ENCODE data around the gene SLC17A8. TPM values are rescaled to one million over a fixed set of nuclear protein-coding genes. Genes with fewer than 3 reads are reported as not detected.
"Not testable (repeated sequence)": the region's sequence is repeated elsewhere in the genome, so short reads cannot be mapped to it uniquely, and the experiment has no call there.

SLC17A8 gene
- polyA plus RNA-seq, 1 of the 3 experiments (the other 2 are of a cell fraction): not detected

DNA sequence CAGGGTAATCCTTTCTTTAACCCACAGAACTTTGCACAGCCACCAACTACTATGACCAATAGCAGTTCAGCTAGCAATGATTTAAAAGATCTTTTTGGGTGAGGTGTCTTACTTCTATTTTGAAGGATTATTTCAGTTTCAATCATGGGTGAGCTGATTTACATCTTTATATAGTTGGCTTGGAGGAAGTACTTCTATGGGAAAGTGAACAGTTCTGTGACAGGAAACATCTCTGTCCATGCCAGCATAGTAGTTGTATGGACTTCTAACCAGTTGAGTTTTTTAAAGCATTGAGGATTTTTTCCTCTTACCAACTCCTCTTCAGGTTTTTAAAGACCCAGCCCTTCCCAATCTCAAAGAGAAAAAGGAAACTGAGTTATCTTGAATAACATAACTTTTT, 17.8 kb upstream of the SLC17A8 start:
- Histone ChIP-seq H3K27ac (ENCODE audit: low read depth in 2 of 2, low read length in 1 of 2) (no peak overlapping the region), H4K20me1 (ENCODE audit: insufficient read depth) (no peaks in the 10 kb centered on the region), H3K79me2 (ENCODE audit: insufficient read depth) (no peaks in the 10 kb centered on the region), H3K36me3 (replicated peaks in 1 of 2; ENCODE audit: control insufficient read depth in 1 of 2, insufficient read depth in 2 of 2, low read length in 1 of 2) (peaks cover 63 to 68% of the 10 kb centered on the region in 2 experiments), H3K4me1 (ENCODE audit: control insufficient read depth in 1 of 2, insufficient read depth in 2 of 2, low read depth in 1 of 2, low read length in 1 of 2) (no peaks in the 10 kb centered on the region), H2AFZ (ENCODE audit: low read depth) (no peak overlapping the region), H3K27me3 (ENCODE audit: insufficient read depth) (no peaks in the 10 kb centered on the region), H3F3A (replicated peaks; ENCODE audit: insufficient read depth) (peaks cover 6% of the 10 kb centered on the region), H3K4me3 (ENCODE audit: low read depth in 2 of 2, low read length in 1 of 2) (no peak overlapping the region), H3K9me2 (no peaks in the 10 kb centered on the region), H3K4me2 (no peak overlapping the region), H3K9ac (no peak overlapping the region), H3K9me3 (no peaks in the 10 kb centered on the region)
- ChIA-PET POLR2A (no interaction called here), CTCF (no interaction called here)
- TF ChIP-seq RCOR1 (IDR thresholded peaks at IDR 0.05; ENCODE audit: low read length) (no peak), JUND (IDR thresholded peaks at IDR 0.05) (no peak), FOXM1 (IDR thresholded peaks at IDR 0.05; ENCODE audit: low read depth) (no peak), MEF2A (IDR thresholded peaks at IDR 0.05; ENCODE audit: borderline replicate concordance, low read depth) (no peak), CHD2 (IDR thresholded peaks at IDR 0.05; ENCODE audit: low read length, partially characterized antibody) (no peak), EP300 (IDR thresholded peaks at IDR 0.05; ENCODE audit: borderline replicate concordance in 1 of 2, low read depth in 1 of 2, low read length in 1 of 2) (no peak), GATA2 (CRISPR knock-in tag; IDR thresholded peaks at IDR 0.05) (no peak), FOXJ3 (CRISPR knock-in tag; IDR thresholded peaks at IDR 0.05) (no peak), YY1 (IDR thresholded peaks at IDR 0.05; ENCODE audit: low read depth) (no peak), CTCF (IDR thresholded peaks at IDR 0.05) (no peak), EZH2phosphoT487 (IDR thresholded peaks at IDR 0.05; ENCODE audit: borderline replicate concordance, low read depth) (no peak), TAF1 (IDR thresholded peaks at IDR 0.05; ENCODE audit: borderline replicate concordance, low read depth, low read length) (no peak), SIN3A (IDR thresholded peaks at IDR 0.05; ENCODE audit: borderline replicate concordance, low read depth, low read length) (no peak), SMC3 (IDR thresholded peaks at IDR 0.05; ENCODE audit: low read depth, low read length) (no peak), ELF1 (IDR thresholded peaks at IDR 0.05) (no peak)
- TF ChIP-seq, protein P1, sequence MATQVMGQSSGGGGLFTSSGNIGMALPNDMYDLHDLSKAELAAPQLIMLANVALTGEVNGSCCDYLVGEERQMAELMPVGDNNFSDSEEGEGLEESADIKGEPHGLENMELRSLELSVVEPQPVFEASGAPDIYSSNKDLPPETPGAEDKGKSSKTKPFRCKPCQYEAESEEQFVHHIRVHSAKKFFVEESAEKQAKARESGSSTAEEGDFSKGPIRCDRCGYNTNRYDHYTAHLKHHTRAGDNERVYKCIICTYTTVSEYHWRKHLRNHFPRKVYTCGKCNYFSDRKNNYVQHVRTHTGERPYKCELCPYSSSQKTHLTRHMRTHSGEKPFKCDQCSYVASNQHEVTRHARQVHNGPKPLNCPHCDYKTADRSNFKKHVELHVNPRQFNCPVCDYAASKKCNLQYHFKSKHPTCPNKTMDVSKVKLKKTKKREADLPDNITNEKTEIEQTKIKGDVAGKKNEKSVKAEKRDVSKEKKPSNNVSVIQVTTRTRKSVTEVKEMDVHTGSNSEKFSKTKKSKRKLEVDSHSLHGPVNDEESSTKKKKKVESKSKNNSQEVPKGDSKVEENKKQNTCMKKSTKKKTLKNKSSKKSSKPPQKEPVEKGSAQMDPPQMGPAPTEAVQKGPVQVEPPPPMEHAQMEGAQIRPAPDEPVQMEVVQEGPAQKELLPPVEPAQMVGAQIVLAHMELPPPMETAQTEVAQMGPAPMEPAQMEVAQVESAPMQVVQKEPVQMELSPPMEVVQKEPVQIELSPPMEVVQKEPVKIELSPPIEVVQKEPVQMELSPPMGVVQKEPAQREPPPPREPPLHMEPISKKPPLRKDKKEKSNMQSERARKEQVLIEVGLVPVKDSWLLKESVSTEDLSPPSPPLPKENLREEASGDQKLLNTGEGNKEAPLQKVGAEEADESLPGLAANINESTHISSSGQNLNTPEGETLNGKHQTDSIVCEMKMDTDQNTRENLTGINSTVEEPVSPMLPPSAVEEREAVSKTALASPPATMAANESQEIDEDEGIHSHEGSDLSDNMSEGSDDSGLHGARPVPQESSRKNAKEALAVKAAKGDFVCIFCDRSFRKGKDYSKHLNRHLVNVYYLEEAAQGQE (IDR thresholded peaks at IDR 0.05; ENCODE audit: low read depth, low read length): no peak
- no peak for DNase-seq

GRCh38 chr12:100342897-100343296, 14.0 kb upstream of the SLC17A8 start:
- H3K9ac ChIP-seq; H3K27me3 ChIP-seq (ENCODE audit: insufficient read depth); H3K4me2 ChIP-seq; H3F3A ChIP-seq (replicated peaks; ENCODE audit: insufficient read depth); H2AFZ ChIP-seq (ENCODE audit: low read depth); H3K9me2 ChIP-seq; H3K4me1 ChIP-seq (ENCODE audit: control insufficient read depth in 1 of 2, insufficient read depth in 2 of 2, low read depth in 1 of 2, low read length in 1 of 2); H3K9me3 ChIP-seq; H4K20me1 ChIP-seq (ENCODE audit: insufficient read depth); POLR2A ChIA-PET; H3K79me2 ChIP-seq (ENCODE audit: insufficient read depth); H3K4me3 ChIP-seq (ENCODE audit: low read depth in 2 of 2, low read length in 1 of 2); DNase-seq; H3K27ac ChIP-seq (ENCODE audit: low read depth in 2 of 2, low read length in 1 of 2): not testable (repeated sequence)
- CTCF ChIA-PET: interaction anchor here (0.6 kb wide), 1 partner anchor 23 kb away, joined by 3 read pairs; no protein-coding TSS in a partner anchor
- 100% methylated on average over 2 of the region's 2 CpGs for WGBS (ENCODE audit: low lambda C conversion rate)
- peaks cover 27 to 30% of the 10 kb centered on the region in 2 experiments for H3K36me3 ChIP-seq (replicated peaks in 1 of 2; ENCODE audit: control insufficient read depth in 1 of 2, insufficient read depth in 2 of 2, low read length in 1 of 2)

GRCh38 chr12:100344351-100344750, 12.5 kb upstream of the SLC17A8 start:
- H3K9me3 ChIP-seq; H3F3A ChIP-seq (replicated peaks; ENCODE audit: insufficient read depth); H3K9ac ChIP-seq; H3K27ac ChIP-seq (ENCODE audit: low read depth in 2 of 2, low read length in 1 of 2); H3K4me2 ChIP-seq; H3K27me3 ChIP-seq (ENCODE audit: insufficient read depth); H3K4me1 ChIP-seq (ENCODE audit: control insufficient read depth in 1 of 2, insufficient read depth in 2 of 2, low read depth in 1 of 2, low read length in 1 of 2); H3K9me2 ChIP-seq; DNase-seq; H3K4me3 ChIP-seq (ENCODE audit: low read depth in 2 of 2, low read length in 1 of 2); H4K20me1 ChIP-seq (ENCODE audit: insufficient read depth); POLR2A ChIA-PET; H3K79me2 ChIP-seq (ENCODE audit: insufficient read depth); H2AFZ ChIP-seq (ENCODE audit: low read depth): not testable (repeated sequence)
- peaks cover 16% of the 10 kb centered on the region in 2 experiments for H3K36me3 ChIP-seq (replicated peaks in 1 of 2; ENCODE audit: control insufficient read depth in 1 of 2, insufficient read depth in 2 of 2, low read length in 1 of 2)
- WGBS (ENCODE audit: low lambda C conversion rate): 92% methylated on average over 17 of the region's 18 CpGs
- CTCF ChIA-PET: interaction anchor here (1.1 to 2.0 kb wide), 2 partner anchors 45 to 398 kb away, joined by 3 to 5 read pairs; no protein-coding TSS in a partner anchor
